SK-N-SH (cell line): ENCODE results near the gene NACC1. TPM values are rescaled to one million over a fixed set of nuclear protein-coding genes. Genes with fewer than 3 reads are reported as not detected.

Source experiments
- CHD2 ChIP-seq: fragments of 150-350 bp; IDR thresholded peaks from 2 replicates; pipeline ENCODE4 v1.6.1; 2018; ENCODE audit warnings: low read length; ENCODE audit not compliant: partially characterized antibody
- CTCF ChIP-seq: fragments of 200-600 bp; sonication (generic); IDR thresholded peaks from 2 replicates; pipeline ENCODE4 v1.6.1; 2017; ENCODE audit warnings: antibody characterized with exemption, mild to moderate bottlenecking, moderate library complexity
- ELF1 ChIP-seq: IDR thresholded peaks from 2 replicates; pipeline ENCODE4 v1.4.0; 2012
- EZH2phosphoT487 ChIP-seq: fragments of 200-600 bp; sonication (generic); IDR thresholded peaks from 2 replicates; pipeline ENCODE4 v1.6.1; 2017; ENCODE audit warnings: low read depth, mixed run types, mild to moderate bottlenecking, antibody characterized with exemption, moderate library complexity, borderline replicate concordance
- GATA2 ChIP-seq: sonication (generic); formaldehyde crosslinking; IDR thresholded peaks from 2 replicates; pipeline ENCODE4 v1.5.0; 2020; ENCODE audit warnings: mild to moderate bottlenecking, missing genetic modification reagents
- IRF3 ChIP-seq: fragments of 150-350 bp; IDR thresholded peaks from 2 replicates; pipeline ENCODE4 v1.6.1; 2016; ENCODE audit warnings: mild to moderate bottlenecking, low read depth, low read length
- JUND ChIP-seq: IDR thresholded peaks from 2 replicates; pipeline ENCODE4 v1.4.0; 2012
- MEF2A ChIP-seq: IDR thresholded peaks from 2 replicates; pipeline ENCODE4 v1.4.0; 2012; ENCODE audit warnings: low read depth, borderline replicate concordance
- NFIC ChIP-seq: IDR thresholded peaks from 2 replicates; pipeline ENCODE4 v1.4.0; 2012; ENCODE audit warnings: borderline replicate concordance
- PBX3 ChIP-seq: IDR thresholded peaks from 2 replicates; pipeline ENCODE4; 2012
- POLR2AphosphoS5 ChIP-seq: IDR thresholded peaks from 2 replicates; pipeline ENCODE4 v1.6.1; 2012; ENCODE audit warnings: low read depth, low read length
- RAD21 ChIP-seq: IDR thresholded peaks from 2 replicates; pipeline ENCODE4 v1.6.1; 2012; ENCODE audit warnings: mild to moderate bottlenecking, low read length
- RXRA ChIP-seq: IDR thresholded peaks from 2 replicates; pipeline ENCODE4 v1.4.0; 2012; ENCODE audit warnings: low read depth, mild to moderate bottlenecking, borderline replicate concordance
- SIN3A ChIP-seq: IDR thresholded peaks from 2 replicates; pipeline ENCODE4 v1.6.1; 2012; ENCODE audit warnings: low read depth, mild to moderate bottlenecking, low read length, moderate library complexity, borderline replicate concordance
- TCF12 ChIP-seq: IDR thresholded peaks from 2 replicates; pipeline ENCODE4 v1.4.0; 2012
- USF2 ChIP-seq: fragments of 150-350 bp; IDR thresholded peaks from 2 replicates; pipeline ENCODE4 v1.6.1; 2017; ENCODE audit warnings: antibody characterized with exemption, low read length, low read depth, borderline replicate concordance
- ZBTB33 ChIP-seq: IDR thresholded peaks from 2 replicates; pipeline ENCODE4 v1.4.0; 2012; ENCODE audit warnings: low read depth, borderline replicate concordance
- polyA plus RNA-seq, 3 experiments: library from polyadenylated mRNA; depleted of rRNA; stranded (reverse); fragments of >200 nt; gene quantifications; 2 replicates each; pipeline ENCODE4 v1.2.3, GENCODE V29; 2012
- TF ChIP-seq, protein P1 (sequence below): IDR thresholded peaks from 2 replicates; pipeline ENCODE4 v1.6.1; 2012; ENCODE audit warnings: mild to moderate bottlenecking, low read depth, low read length, moderate library complexity
- TF ChIP-seq, protein P2 (sequence below): IDR thresholded peaks from 2 replicates; pipeline ENCODE4 v1.4.0; 2012; ENCODE audit warnings: low read depth

Gene NACC1
- polyA plus RNA-seq, 1 of the 3 experiments (the other 2 are of a cell fraction), result 127 TPM

DNA sequence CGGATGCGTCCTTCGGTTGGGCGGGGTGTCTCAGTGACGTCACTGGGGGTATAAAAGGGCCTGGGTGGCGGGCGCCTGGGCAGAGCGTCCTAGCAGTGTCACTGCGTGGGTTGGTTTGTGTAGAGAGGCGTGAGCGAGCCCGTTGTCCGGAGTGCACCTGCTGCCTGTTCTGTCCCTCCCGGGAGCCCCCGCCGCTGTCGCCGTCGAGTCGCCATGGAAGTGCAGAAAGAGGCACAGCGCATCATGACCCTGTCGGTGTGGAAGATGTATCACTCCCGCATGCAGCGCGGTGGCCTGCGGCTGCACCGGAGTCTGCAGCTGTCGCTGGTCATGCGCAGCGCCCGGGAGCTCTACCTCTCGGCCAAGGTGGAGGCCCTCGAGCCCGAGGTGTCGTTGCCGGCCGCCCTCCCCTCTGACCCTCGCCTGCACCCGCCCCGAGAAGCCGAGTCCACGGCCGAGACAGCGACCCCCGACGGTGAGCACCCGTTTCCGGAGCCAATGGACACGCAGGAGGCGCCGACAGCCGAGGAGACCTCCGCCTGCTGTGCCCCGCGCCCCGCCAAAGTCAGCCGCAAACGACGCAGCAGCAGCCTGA, 35.0 kb downstream of the NACC1 start (continued):
- TF ChIP-seq, protein P1, sequence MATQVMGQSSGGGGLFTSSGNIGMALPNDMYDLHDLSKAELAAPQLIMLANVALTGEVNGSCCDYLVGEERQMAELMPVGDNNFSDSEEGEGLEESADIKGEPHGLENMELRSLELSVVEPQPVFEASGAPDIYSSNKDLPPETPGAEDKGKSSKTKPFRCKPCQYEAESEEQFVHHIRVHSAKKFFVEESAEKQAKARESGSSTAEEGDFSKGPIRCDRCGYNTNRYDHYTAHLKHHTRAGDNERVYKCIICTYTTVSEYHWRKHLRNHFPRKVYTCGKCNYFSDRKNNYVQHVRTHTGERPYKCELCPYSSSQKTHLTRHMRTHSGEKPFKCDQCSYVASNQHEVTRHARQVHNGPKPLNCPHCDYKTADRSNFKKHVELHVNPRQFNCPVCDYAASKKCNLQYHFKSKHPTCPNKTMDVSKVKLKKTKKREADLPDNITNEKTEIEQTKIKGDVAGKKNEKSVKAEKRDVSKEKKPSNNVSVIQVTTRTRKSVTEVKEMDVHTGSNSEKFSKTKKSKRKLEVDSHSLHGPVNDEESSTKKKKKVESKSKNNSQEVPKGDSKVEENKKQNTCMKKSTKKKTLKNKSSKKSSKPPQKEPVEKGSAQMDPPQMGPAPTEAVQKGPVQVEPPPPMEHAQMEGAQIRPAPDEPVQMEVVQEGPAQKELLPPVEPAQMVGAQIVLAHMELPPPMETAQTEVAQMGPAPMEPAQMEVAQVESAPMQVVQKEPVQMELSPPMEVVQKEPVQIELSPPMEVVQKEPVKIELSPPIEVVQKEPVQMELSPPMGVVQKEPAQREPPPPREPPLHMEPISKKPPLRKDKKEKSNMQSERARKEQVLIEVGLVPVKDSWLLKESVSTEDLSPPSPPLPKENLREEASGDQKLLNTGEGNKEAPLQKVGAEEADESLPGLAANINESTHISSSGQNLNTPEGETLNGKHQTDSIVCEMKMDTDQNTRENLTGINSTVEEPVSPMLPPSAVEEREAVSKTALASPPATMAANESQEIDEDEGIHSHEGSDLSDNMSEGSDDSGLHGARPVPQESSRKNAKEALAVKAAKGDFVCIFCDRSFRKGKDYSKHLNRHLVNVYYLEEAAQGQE, result peak; percentile 45; the same call in 1 of the 2 replicates
- TF ChIP-seq CHD2 (peak; percentile 43), TCF12 (0 out of 2 replicates have a peak, but pooled peaks have one; percentile 9), ELF1 (0 out of 2 replicates have a peak, but pooled peaks have one; percentile 38), MEF2A (no peak), JUND (no peak), PBX3 (peak; percentile 21; the same call in 1 of the 2 replicates), ZBTB33 (no peak), RAD21 (no peak), RXRA (no peak), SIN3A (peak; percentile 96), CTCF (peak; percentile 39; the same call in 1 of the 2 replicates), EZH2phosphoT487 (no peak), POLR2AphosphoS5 (peak; percentile 100), USF2 (no peak), NFIC (no peak; the same call in 1 of the 2 replicates), IRF3 (no peak), GATA2 (CRISPR knock-in tag) (no peak)
- TF ChIP-seq, protein P2, sequence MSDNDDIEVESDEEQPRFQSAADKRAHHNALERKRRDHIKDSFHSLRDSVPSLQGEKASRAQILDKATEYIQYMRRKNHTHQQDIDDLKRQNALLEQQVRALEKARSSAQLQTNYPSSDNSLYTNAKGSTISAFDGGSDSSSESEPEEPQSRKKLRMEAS, result no peak
